HepG2 (cell line): ENCODE data around the gene NOSTRIN. TPM values are rescaled to one million over a fixed set of nuclear protein-coding genes. Genes with fewer than 3 reads are reported as not detected.

Source experiments
- AKAP8 ChIP-seq: sonication (generic); formaldehyde crosslinking; IDR thresholded peaks from 2 replicates; pipeline ENCODE4 v1.5.1; 2020; ENCODE audit warnings: mild to moderate bottlenecking, missing genetic modification reagents
- HOXD1 ChIP-seq: sonication (generic); formaldehyde crosslinking; IDR thresholded peaks from 2 replicates; pipeline ENCODE4 v1.5.0; 2020; ENCODE audit warnings: missing genetic modification reagents
- MTA3 ChIP-seq: sonication (generic); formaldehyde crosslinking; IDR thresholded peaks from 2 replicates; pipeline ENCODE4 v1.4.0; 2020; ENCODE audit warnings: missing genetic modification reagents
- MXD1 ChIP-seq: sonication (generic); formaldehyde crosslinking; IDR thresholded peaks from 2 replicates; pipeline ENCODE4 v1.4.0; 2020; ENCODE audit warnings: mild to moderate bottlenecking, missing genetic modification reagents
- NCOR1 ChIP-seq: fragments of 200-600 bp; sonication (generic); IDR thresholded peaks from 2 replicates; pipeline ENCODE4 v1.7.0; 2017; ENCODE audit warnings: antibody characterized with exemption, low read length, borderline replicate concordance
- NFE2L1 ChIP-seq: sonication (generic); formaldehyde crosslinking; IDR thresholded peaks from 2 replicates; pipeline ENCODE4 v1.4.0; 2020; ENCODE audit warnings: missing genetic modification reagents, mild to moderate bottlenecking, borderline replicate concordance
- SCMH1 ChIP-seq: sonication (generic); formaldehyde crosslinking; IDR thresholded peaks from 2 replicates; pipeline ENCODE4 v1.9.0; 2021; ENCODE audit warnings: missing genetic modification reagents, mild to moderate bottlenecking, borderline replicate concordance
- SSRP1 ChIP-seq: IDR thresholded peaks from 2 replicates; pipeline ENCODE4 v1.6.1; 2016; ENCODE audit warnings: control low read depth
- TCF12 ChIP-seq, 2 experiments: fragments of 450-650 bp in 1 of 2; sonication (generic) in 1 of 2; formaldehyde crosslinking in 1 of 2; IDR thresholded peaks; 2 replicates each; pipeline versions ENCODE4 v1.6.1 to v1.8.0; 2017 to 2022; ENCODE audit warnings: antibody characterized with exemption in 1 of 2, mild to moderate bottlenecking in 1 of 2, missing genetic modification reagents in 1 of 2, moderate library complexity in 1 of 2
- ZBTB38 ChIP-seq: sonication (generic); formaldehyde crosslinking; IDR thresholded peaks from 2 replicates; pipeline ENCODE4 v1.5.1; 2020; ENCODE audit warnings: mild to moderate bottlenecking, missing genetic modification reagents
- ZFP1 ChIP-seq: IDR thresholded peaks from 2 replicates; pipeline ENCODE4 v1.6.1; 2016
- ZNF382 ChIP-seq: sonication (generic); formaldehyde crosslinking; IDR thresholded peaks from 2 replicates; pipeline ENCODE4 v1.5.0; 2020; ENCODE audit warnings: missing genetic modification reagents, mild to moderate bottlenecking, borderline replicate concordance
- ZNF430 ChIP-seq: sonication (generic); formaldehyde crosslinking; IDR thresholded peaks from 2 replicates; pipeline ENCODE4 v1.9.0; 2021; ENCODE audit warnings: mild to moderate bottlenecking, missing genetic modification reagents
- ZNF510 ChIP-seq: sonication (generic); formaldehyde crosslinking; IDR thresholded peaks from 2 replicates; pipeline ENCODE4 v1.4.0; 2020; ENCODE audit warnings: low read depth, mild to moderate bottlenecking, missing genetic modification reagents
- ZNF710 ChIP-seq: sonication (generic); formaldehyde crosslinking; IDR thresholded peaks from 2 replicates; pipeline ENCODE4 v1.5.0; 2020; ENCODE audit warnings: mild to moderate bottlenecking, missing genetic modification reagents, borderline replicate concordance
- polyA plus RNA-seq, 8 experiments: library from polyadenylated mRNA; depleted of rRNA in 3 of 8; stranded (reverse) in 7 of 8; unstranded in 1 of 8; fragments of >200 nt; fragmentation: Illumina TruSeq in 4 of 8; extraction: Trizol in 4 of 8; gene quantifications; 2 replicates each; pipeline versions ENCODE4 v1.2.1 to v1.2.3, GENCODE V29; 2011 to 2016; ENCODE audit warnings: low read depth in 4 of 8, missing spikeins in 1 of 8, mixed read lengths in 1 of 8; ENCODE audit not compliant: insufficient read depth in 1 of 8
- total RNA-seq, 5 experiments: library from RNA; depleted of rRNA; stranded (reverse); fragments of >200 nt; fragmentation: Illumina TruSeq; extraction: Trizol; gene quantifications; 2 replicates each; pipeline ENCODE4 v1.2.3, GENCODE V29; 2016; ENCODE audit warnings: low read depth in 1 of 5
- TF ChIP-seq, protein P1 (sequence below): IDR thresholded peaks from 2 replicates; pipeline ENCODE4 v1.6.1; 2016; ENCODE audit warnings: missing genetic modification reagents, missing compliant biosample characterization
- TF ChIP-seq, protein P2 (sequence below): sonication (generic); formaldehyde crosslinking; IDR thresholded peaks from 2 replicates; pipeline ENCODE4 v1.4.0; 2020; ENCODE audit warnings: missing genetic modification reagents, borderline replicate concordance
- TF ChIP-seq, protein P3 (sequence below): sonication (generic); formaldehyde crosslinking; IDR thresholded peaks from 2 replicates; pipeline ENCODE4 v1.4.0; 2020; ENCODE audit warnings: missing genetic modification reagents, mild to moderate bottlenecking, borderline replicate concordance

Gene NOSTRIN
- total and polyA plus RNA-seq, 2 of the 13 experiments (the other 11 are each of a cell fraction or from before 2014, with no cell fraction given), result 0.22 TPM

DNA sequence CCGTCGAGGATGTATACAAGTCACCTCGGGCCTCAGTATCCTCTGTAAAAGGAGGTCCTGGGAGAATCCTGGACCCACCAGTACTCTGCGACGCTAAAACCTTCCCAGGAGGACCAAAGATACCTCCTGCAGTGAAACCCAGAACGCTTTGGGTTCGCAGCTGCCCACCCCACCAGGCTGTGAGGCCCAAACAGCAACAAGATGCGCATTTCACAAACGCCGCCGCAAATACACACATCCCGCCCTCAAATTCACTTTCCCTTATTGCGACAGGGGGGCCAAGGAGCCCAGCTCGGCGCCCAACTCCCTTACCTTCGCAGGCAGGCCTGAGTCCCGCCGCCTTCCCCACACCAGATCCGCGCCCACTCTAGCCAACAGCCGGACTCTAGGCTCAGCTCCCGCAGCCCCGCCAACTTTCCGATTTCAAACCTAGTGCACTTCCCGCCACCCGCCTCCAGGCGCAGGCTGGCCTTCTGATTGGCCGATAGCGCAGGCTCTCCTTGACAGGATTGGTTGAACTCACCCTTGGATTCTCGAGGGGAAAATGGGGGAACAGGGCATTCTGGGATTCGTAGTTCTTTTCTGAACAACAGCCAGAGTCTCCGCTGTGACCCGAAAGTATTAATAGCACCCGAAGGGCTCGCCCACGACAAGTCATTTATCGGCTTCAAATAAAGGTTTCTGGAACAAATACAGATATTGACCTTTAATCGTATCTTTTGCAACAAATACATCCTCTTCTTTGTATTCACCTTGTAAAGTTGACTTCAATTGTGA is 87.8 kb downstream of the NOSTRIN start, which contains the start of gene SPC25 (continued):
- TF ChIP-seq ZNF710 (CRISPR knock-in tag) (0 out of 2 replicates have a peak, but pooled peaks have one; percentile 11), HOXD1 (CRISPR knock-in tag) (peak; percentile 76; the same call in 1 of the 2 replicates), MXD1 (CRISPR knock-in tag) (peak; percentile 36; the same call in 1 of the 2 replicates), ZNF430 (CRISPR knock-in tag) (no peak), SCMH1 (no peak), ZBTB38 (no peak; the same call in 1 of the 2 replicates), ZNF510 (CRISPR knock-in tag) (no peak; the same call in 1 of the 2 replicates), SSRP1 (CRISPR knock-in tag) (no peak), MTA3 (no peak), NFE2L1 (CRISPR knock-in tag) (peak; percentile 50; the same call in 1 of the 2 replicates), ZNF382 (CRISPR knock-in tag) (no peak), AKAP8 (CRISPR knock-in tag) (no peak), ZFP1 (0 out of 2 replicates have a peak, but pooled peaks have one; percentile 67), TCF12 (IDR thresholded peaks at IDR 0.05) (no peak), TCF12 (CRISPR knock-in tag; IDR thresholded peaks at IDR 0.05) (peak; percentile 14; the same call in 1 of the 2 replicates), NCOR1 (peak; percentile 56; the same call in 1 of the 2 replicates)
- TF ChIP-seq, protein P1, sequence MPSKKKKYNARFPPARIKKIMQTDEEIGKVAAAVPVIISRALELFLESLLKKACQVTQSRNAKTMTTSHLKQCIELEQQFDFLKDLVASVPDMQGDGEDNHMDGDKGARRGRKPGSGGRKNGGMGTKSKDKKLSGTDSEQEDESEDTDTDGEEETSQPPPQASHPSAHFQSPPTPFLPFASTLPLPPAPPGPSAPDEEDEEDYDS (CRISPR knock-in tag), result peak; percentile 85
- TF ChIP-seq, protein P2, sequence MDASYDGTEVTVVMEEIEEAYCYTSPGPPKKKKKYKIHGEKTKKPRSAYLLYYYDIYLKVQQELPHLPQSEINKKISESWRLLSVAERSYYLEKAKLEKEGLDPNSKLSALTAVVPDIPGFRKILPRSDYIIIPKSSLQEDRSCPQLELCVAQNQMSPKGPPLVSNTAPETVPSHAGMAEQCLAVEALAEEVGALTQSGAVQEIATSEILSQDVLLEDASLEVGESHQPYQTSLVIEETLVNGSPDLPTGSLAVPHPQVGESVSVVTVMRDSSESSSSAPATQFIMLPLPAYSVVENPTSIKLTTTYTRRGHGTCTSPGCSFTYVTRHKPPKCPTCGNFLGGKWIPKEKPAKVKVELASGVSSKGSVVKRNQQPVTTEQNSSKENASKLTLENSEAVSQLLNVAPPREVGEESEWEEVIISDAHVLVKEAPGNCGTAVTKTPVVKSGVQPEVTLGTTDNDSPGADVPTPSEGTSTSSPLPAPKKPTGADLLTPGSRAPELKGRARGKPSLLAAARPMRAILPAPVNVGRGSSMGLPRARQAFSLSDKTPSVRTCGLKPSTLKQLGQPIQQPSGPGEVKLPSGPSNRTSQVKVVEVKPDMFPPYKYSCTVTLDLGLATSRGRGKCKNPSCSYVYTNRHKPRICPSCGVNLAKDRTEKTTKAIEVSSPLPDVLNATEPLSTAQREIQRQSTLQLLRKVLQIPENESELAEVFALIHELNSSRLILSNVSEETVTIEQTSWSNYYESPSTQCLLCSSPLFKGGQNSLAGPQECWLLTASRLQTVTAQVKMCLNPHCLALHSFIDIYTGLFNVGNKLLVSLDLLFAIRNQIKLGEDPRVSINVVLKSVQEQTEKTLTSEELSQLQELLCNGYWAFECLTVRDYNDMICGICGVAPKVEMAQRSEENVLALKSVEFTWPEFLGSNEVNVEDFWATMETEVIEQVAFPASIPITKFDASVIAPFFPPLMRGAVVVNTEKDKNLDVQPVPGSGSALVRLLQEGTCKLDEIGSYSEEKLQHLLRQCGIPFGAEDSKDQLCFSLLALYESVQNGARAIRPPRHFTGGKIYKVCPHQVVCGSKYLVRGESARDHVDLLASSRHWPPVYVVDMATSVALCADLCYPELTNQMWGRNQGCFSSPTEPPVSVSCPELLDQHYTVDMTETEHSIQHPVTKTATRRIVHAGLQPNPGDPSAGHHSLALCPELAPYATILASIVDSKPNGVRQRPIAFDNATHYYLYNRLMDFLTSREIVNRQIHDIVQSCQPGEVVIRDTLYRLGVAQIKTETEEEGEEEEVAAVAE (CRISPR knock-in tag), result peak; percentile 96
- TF ChIP-seq, protein P3, sequence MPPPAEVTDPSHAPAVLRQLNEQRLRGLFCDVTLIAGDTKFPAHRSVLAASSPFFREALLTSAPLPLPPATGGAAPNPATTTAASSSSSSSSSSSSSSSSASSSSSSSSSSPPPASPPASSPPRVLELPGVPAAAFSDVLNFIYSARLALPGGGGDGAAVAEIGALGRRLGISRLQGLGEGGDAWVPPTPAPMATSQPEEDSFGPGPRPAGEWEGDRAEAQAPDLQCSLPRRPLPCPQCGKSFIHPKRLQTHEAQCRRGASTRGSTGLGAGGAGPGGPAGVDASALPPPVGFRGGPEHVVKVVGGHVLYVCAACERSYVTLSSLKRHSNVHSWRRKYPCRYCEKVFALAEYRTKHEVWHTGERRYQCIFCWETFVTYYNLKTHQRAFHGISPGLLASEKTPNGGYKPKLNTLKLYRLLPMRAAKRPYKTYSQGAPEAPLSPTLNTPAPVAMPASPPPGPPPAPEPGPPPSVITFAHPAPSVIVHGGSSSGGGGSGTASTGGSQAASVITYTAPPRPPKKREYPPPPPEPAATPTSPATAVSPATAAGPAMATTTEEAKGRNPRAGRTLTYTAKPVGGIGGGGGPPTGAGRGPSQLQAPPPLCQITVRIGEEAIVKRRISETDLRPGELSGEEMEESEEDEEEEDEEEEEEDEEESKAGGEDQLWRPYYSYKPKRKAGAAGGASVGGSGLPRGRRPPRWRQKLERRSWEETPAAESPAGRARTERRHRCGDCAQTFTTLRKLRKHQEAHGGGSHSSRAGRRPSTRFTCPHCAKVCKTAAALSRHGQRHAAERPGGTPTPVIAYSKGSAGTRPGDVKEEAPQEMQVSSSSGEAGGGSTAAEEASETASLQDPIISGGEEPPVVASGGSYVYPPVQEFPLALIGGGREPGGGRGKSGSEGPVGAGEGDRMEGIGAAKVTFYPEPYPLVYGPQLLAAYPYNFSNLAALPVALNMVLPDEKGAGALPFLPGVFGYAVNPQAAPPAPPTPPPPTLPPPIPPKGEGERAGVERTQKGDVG (CRISPR knock-in tag), result peak; percentile 87; the same call in 1 of the 2 replicates
